Loucy (cell line): ENCODE data around the gene CPA1.

Experiments used
- H2AFZ ChIP-seq: fragments of 200-600 bp; sonication (generic); 2 replicates; pipeline ENCODE4 v1.6.0; 2016; ENCODE audit warnings: antibody characterized with exemption, mild to moderate bottlenecking, low read length, moderate library complexity
- H3F3A ChIP-seq: fragments of 200-600 bp; 2 replicates; pipeline ENCODE4 v1.6.0; 2016; ENCODE audit warnings: antibody characterized with exemption, low read depth, mild to moderate bottlenecking
- H3K27me3 ChIP-seq: fragments of 200-600 bp; sonication (generic); 2 replicates; pipeline ENCODE4 v1.6.1; 2014; ENCODE audit warnings: low read length, mild to moderate bottlenecking; ENCODE audit not compliant: insufficient read depth, poor library complexity, severe bottlenecking
- H3K36me3 ChIP-seq: fragments of 200-600 bp; sonication (generic); 2 replicates; pipeline ENCODE4 v1.6.1; 2016; ENCODE audit warnings: low read length; ENCODE audit not compliant: insufficient read depth
- H3K4me1 ChIP-seq: fragments of 200-600 bp; sonication (generic); 2 replicates; pipeline ENCODE4 v1.5.1; 2014; ENCODE audit warnings: low read length, mild to moderate bottlenecking; ENCODE audit not compliant: insufficient read depth, poor library complexity, severe bottlenecking
- H3K4me2 ChIP-seq: fragments of 200-600 bp; sonication (generic); 2 replicates; pipeline ENCODE4 v1.6.0; 2014; ENCODE audit warnings: antibody characterized with exemption, low read length, low read depth, mild to moderate bottlenecking; ENCODE audit not compliant: poor library complexity, severe bottlenecking
- H3K4me3 ChIP-seq: fragments of 200-600 bp; sonication (generic); 2 replicates; pipeline ENCODE4 v1.5.1; 2014; ENCODE audit warnings: low read length, mild to moderate bottlenecking, mixed read lengths; ENCODE audit not compliant: poor library complexity, severe bottlenecking
- H3K79me2 ChIP-seq: fragments of 200-600 bp; sonication (generic); 2 replicates; pipeline ENCODE4 v1.6.1; 2014; ENCODE audit warnings: low read length; ENCODE audit not compliant: insufficient read depth
- H3K9ac ChIP-seq: fragments of 200-600 bp; sonication (generic); 2 replicates; pipeline ENCODE4 v1.6.0; 2014; ENCODE audit warnings: mild to moderate bottlenecking, low read depth, low read length, moderate library complexity; ENCODE audit not compliant: poor library complexity, severe bottlenecking
- H3K9me2 ChIP-seq: fragments of 200-600 bp; sonication (generic); replicated peaks from 2 replicates; pipeline ENCODE4 v1.6.1; 2016; ENCODE audit warnings: low read depth, low read length, mixed read lengths
- H3K9me3 ChIP-seq: fragments of 200-600 bp; sonication (generic); 2 replicates; pipeline ENCODE4 v1.6.1; 2014; ENCODE audit warnings: mild to moderate bottlenecking, antibody characterized with exemption, low read length, low read depth; ENCODE audit not compliant: insufficient read depth
- H4K20me1 ChIP-seq: fragments of 200-600 bp; sonication (generic); 2 replicates; pipeline ENCODE4 v1.6.0; 2014; ENCODE audit warnings: antibody characterized with exemption, low read length, mild to moderate bottlenecking; ENCODE audit not compliant: insufficient read depth, poor library complexity, severe bottlenecking
- CTCF ChIP-seq: fragments of 200-600 bp; sonication (generic); conservative IDR thresholded peaks from 2 replicates; pipeline ENCODE4 v1.5.1; 2014; ENCODE audit warnings: mild to moderate bottlenecking, antibody characterized with exemption, low read length
- EZH2phosphoT487 ChIP-seq: fragments of 200-600 bp; IDR thresholded peaks from 2 replicates; pipeline ENCODE4 v1.6.1; 2018; ENCODE audit warnings: antibody characterized with exemption, mild to moderate bottlenecking, moderate library complexity, borderline replicate concordance

The CPA1 gene

DNA sequence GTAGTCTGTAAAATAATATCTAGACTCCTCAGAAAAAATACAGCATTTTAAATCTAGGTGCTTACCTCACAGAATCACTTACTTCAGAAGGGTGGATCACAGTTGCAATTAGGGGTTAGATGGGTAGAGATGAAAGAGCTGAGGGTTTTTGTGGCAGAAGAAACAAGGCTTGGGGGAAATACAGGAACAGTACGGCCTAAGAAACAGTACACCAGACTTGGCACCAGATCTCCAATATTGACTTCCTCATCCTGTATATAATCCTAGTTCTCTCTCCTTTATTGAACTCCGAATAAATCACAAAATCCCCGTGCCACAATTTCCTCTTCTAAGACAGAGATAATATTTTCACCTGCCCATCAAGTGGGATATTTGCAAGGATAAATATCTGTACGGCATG is 46.3 kb downstream of the CPA1 start:
- H3K9me3 ChIP-seq: no peaks in the 10 kb centered on the region
- no peaks in the 10 kb centered on the region for H3K36me3 ChIP-seq
- no peak overlapping the region for H2AFZ ChIP-seq
- peaks cover 11% of the 10 kb centered on the region for H3K4me1 ChIP-seq
- no peaks in the 10 kb centered on the region for H3K9me2 ChIP-seq
- no peaks in the 10 kb centered on the region for H3K79me2 ChIP-seq
- H3K4me2 ChIP-seq: no peak overlapping the region
- no peaks in the 10 kb centered on the region for H4K20me1 ChIP-seq
- H3F3A ChIP-seq: no peaks in the 10 kb centered on the region
- no peaks in the 10 kb centered on the region for H3K27me3 ChIP-seq
- no peak overlapping the region for H3K9ac ChIP-seq
- TF ChIP-seq CTCF (no peak), EZH2phosphoT487 (no peak)
- no peak overlapping the region for H3K4me3 ChIP-seq

DNA sequence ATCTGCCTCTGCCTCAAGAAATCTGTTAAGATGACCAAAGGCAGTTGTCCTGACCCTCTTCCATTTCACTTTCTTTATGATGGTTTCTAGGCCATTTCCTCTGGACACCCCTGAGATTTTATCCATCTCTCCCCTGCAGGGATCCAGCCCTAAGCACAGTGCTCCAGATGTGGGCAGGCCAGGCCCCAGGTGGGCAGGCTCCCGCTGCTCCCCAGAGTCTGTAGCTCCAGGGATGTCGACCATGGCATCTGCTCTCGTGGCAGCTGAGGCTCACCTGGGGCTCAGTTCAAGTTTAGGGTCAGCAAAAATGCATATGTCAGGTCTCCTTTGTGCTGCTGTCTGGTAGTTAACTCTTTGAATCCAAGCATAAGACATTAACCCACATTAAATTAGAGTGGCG is 48.7 kb downstream of the CPA1 start:
- H3K9me3 ChIP-seq: no peaks in the 10 kb centered on the region
- H3K9ac ChIP-seq: no peak overlapping the region
- H3K4me3 ChIP-seq: no peak overlapping the region
- H3K4me1 ChIP-seq: peaks cover 23% of the 10 kb centered on the region
- H3K79me2 ChIP-seq: no peaks in the 10 kb centered on the region
- H3K9me2 ChIP-seq: no peaks in the 10 kb centered on the region
- TF ChIP-seq EZH2phosphoT487: no peak
- no peak for TF ChIP-seq CTCF
- no peaks in the 10 kb centered on the region for H3K36me3 ChIP-seq
- no peaks in the 10 kb centered on the region for H3K27me3 ChIP-seq
- H3F3A ChIP-seq: no peaks in the 10 kb centered on the region
- no peak overlapping the region for H2AFZ ChIP-seq
- no peak overlapping the region for H3K4me2 ChIP-seq
- no peaks in the 10 kb centered on the region for H4K20me1 ChIP-seq

DNA sequence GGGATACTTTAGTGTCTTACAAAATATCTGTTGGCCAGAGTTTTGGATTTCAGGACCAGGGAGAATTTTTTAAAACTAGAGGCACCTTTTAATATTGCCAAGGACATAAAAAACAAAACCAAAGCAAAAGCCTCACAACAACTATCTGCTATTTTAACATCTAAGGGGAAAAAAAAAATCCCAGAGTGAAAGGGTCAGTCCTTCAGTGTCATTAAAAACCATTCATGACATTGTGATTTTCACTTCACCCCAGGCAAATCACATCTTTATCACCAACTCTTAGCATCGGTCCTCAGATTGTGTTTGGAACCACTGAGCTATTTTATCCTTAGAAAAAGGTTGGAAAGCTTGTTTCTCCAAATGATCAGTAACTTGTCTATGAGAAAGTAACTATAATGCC is 49.8 kb downstream of the CPA1 start:
- TF ChIP-seq EZH2phosphoT487: no peak
- TF ChIP-seq CTCF: no peak
- Histone ChIP-seq H3K4me1 (peaks cover 34% of the 10 kb centered on the region), H3K79me2 (no peaks in the 10 kb centered on the region), H2AFZ (no peak overlapping the region), H3F3A (no peaks in the 10 kb centered on the region), H3K9me3 (no peaks in the 10 kb centered on the region), H3K36me3 (no peaks in the 10 kb centered on the region), H3K27me3 (no peaks in the 10 kb centered on the region), H3K9ac (no peak overlapping the region), H3K4me3 (no peak overlapping the region), H4K20me1 (no peaks in the 10 kb centered on the region), H3K4me2 (no peak overlapping the region), H3K9me2 (no peaks in the 10 kb centered on the region)
